LNCAP (cell line): Measurements from ENCODE around the gene ROBO1.

Experiments used
- TF ChIP-seq, protein P1 (sequence below): fragments of 450-650 bp; IDR thresholded peaks from 2 replicates; pipeline ENCODE4 v1.5.1; 2017; ENCODE audit warnings: mild to moderate bottlenecking

ROBO1 gene

DNA sequence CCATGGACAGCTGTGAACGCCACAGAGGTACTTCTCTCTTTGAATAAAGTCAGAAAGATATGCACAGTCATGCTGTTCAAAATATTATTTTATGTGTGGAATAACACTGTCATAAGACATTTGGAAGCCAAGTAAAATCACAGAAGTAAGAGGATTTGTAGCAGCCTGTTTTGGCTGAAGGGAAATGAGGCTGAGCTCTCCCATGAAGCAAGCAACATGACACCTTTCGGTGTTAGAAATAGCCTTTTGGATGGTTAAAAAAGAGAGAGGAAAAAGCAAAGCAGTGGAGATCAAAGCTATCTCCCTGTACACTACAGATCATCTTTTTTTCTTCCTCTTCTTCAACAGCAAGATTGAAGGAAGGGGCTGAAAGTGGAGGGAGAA, 755.3 kb downstream of the ROBO1 start:
- TF ChIP-seq, protein P1, sequence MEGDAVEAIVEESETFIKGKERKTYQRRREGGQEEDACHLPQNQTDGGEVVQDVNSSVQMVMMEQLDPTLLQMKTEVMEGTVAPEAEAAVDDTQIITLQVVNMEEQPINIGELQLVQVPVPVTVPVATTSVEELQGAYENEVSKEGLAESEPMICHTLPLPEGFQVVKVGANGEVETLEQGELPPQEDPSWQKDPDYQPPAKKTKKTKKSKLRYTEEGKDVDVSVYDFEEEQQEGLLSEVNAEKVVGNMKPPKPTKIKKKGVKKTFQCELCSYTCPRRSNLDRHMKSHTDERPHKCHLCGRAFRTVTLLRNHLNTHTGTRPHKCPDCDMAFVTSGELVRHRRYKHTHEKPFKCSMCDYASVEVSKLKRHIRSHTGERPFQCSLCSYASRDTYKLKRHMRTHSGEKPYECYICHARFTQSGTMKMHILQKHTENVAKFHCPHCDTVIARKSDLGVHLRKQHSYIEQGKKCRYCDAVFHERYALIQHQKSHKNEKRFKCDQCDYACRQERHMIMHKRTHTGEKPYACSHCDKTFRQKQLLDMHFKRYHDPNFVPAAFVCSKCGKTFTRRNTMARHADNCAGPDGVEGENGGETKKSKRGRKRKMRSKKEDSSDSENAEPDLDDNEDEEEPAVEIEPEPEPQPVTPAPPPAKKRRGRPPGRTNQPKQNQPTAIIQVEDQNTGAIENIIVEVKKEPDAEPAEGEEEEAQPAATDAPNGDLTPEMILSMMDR = no peak

DNA sequence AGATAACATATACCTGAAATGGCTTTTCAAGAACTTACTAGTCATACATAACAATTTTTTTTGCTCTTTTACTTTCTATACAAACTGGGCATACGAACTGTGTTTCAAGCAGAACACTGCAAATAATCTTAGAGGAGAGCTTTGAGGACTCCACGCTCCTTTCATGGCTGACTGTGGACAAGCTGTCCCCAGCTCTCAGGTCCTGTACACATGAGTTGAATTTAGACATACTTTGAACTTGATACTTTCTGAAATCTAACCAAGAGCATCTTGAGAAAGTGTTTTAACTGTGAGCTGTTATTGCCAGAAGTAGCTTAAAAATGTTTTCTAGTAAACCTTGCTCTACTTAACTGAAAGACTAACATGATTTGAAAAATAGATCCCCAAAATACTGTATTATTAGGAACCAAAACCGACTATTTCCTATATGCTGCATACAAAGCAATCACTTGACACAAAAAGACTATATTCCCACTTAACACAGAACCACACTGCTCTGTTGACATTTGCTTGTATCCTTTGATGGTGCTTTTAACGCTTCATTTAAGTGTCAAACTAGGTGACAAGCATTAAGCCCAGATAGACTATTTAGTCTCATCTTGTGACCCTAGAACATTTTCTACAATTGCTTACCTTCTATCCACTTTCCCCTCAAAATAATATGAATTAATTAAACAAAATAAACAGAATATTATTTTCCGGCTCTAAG, 755.8 kb downstream of the ROBO1 start:
- TF ChIP-seq, protein P1 = no peak

DNA sequence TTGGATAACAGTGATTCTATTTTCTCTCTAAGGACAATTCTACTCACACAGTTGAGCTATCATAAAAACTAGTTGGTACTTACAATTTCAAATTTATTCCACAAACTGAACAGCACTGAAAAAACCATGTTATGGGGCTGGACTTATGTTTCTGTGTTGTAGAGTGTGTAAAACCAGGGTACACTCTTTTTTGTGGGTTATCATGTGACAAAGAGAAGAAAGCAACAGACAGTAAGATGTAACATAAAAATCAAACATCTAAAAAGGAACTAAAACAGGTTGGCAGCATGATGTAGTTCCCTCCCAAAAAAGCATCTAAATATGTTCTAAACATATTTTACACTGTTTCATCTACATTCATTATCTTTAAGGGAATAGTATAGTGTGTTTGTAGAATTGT, 757.9 kb downstream of the ROBO1 start:
- TF ChIP-seq, protein P1 = no peak

DNA sequence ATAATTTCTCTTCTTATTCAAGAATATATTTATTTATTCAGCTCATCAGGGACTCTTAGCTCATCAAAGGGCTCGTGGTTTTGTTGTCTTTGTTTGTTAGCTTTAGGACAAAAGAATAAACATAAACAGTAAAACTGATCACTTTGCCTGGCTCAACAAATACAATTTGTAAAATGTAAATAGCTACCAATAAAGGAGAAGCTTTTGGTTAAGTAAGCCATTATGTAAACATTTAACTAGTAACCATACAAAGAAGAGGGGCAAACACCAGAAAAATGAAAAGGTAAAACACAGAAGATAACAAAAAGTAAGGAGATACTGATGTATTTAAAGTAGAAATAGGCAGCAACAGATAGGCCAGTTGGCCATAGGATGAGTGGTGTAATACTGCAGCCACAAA, 761.7 kb downstream of the ROBO1 start:
- TF ChIP-seq, protein P1 = no peak

DNA sequence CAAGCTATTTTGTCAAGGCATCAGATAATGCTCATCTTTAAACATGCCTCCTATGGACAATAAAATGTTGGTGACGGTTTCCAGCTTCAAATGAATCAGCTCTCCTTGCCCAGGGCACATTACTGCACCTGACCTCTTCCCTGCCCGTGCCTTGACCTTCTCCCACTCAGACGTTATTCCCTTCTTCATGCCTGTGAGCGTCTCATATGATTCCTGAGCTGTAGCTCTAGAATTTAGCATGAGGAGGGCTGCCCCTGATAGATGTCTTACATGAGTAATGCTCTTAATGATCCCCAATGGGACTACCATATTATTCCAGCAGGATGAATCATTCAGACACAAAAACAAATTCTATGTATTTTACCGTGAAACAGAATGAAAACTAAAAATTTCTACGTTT, 762.7 kb downstream of the ROBO1 start:
- TF ChIP-seq, protein P1 = no peak

DNA sequence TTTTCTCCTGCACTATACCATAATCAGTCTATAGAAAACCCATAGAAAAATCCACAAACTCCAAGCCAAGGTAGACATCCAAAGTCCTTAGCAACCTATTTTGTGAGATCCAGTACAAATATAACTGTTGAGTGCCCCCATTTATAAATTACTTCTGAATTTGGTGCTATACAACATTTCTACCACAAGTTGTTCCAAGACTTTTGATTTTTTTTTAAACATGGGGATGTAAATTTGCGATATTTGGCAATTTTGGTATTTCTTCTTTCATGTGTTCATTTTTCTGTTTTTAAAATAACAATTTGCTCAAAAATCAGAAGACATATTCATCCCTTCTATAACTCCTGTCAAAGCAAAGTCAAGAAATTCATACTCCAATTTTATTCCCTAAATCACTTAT, 763.8 kb downstream of the ROBO1 start:
- TF ChIP-seq, protein P1 = no peak

DNA sequence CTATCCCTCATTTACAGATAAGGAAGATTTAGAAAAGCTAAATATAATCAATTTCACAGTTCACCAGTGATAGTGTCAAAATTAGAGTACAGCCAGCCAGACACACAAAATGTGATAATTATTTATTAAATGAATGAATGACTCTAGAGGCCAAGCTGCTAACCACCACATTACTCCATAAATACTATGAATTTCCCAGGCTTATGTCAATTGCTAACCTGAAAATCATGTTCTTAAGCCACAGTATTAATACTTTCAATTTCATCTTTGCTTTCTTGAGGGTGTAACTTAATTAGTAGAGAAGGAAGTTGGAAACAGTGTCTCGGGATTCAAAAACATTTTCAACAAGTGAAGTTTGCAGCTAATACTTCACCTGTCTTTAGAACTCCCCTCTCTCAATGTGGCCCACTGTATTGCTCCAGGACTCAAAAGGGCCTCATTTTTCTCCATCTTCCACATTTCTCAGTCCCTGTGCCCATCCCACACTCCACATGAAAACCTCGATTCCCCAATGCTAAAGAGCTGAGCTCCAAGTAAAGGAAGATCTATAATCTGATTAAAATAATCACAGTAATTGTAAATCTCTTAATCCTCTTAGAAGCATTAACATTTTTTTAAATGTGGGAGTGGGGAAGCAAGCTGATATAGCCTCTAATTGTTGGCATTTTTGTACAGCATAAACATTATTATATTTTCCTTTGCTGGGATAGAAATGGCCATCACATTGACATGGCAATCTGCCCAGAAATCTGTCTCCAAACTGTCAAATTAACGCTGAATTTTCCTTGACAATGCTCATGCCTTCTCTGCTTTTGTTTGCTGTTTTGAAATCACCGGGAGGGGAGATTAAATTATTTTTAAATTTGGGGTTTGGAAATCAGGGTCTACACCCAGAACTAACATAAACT, 765.1 kb downstream of the ROBO1 start:
- TF ChIP-seq, protein P1 = no peak
